Measurements from ENCODE around the gene CPOX.

CPOX gene

DNA sequence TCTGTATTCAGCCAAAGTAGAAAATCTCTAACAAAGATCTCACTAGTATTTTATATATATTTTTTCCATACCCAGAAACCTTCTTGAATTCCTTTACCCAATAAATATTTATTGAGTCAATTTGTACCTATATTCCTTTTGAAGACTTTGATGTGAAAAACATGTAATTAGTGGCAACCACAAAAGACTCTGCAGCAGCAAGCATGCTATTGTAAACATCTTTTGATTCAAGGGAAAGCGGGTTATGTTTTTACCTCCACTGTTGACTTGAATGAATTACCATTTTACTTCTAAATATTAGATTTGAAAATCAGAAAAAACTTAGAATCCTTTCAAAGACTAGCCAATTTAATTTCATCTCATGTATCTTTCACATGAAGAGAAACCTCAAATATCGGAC is 59.2 kb downstream of the CPOX start:
- DNase-seq: no peak

DNA sequence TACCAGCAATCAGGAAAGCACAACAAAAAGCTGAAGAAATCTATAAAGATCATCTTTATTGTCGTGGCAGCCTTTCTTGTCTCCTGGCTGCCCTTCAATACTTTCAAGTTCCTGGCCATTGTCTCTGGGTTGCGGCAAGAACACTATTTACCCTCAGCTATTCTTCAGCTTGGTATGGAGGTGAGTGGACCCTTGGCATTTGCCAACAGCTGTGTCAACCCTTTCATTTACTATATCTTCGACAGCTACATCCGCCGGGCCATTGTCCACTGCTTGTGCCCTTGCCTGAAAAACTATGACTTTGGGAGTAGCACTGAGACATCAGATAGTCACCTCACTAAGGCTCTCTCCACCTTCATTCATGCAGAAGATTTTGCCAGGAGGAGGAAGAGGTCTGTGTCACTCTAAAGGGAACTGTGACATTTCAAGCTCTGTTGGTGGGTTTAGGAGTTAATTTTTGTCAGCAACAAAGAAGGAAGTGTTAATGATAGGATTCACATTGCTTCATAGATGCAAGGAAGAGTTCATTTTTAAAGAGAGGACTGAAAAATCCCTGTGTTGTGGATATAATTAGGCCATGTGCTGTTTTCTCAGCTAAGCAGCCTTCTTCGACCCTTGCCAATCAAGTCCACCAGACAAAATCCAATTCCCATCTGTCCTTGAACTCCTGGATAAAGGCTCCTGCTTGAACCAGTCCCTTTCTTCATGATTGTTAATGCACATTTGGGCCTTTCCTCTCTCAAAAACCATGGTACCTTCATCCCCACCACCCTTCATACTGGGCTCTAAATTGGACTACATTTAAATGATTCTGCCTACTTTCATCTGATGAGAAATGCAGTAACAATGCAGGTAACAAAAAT is 60.5 kb downstream of the CPOX start:
- no peak for DNase-seq

DNA sequence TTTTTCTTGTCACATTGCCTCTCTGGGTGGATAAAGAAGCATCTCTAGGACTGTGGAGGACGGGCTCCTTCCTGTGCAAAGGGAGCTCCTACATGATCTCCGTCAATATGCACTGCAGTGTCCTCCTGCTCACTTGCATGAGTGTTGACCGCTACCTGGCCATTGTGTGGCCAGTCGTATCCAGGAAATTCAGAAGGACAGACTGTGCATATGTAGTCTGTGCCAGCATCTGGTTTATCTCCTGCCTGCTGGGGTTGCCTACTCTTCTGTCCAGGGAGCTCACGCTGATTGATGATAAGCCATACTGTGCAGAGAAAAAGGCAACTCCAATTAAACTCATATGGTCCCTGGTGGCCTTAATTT is 61.2 kb downstream of the CPOX start:
- no peak for DNase-seq

DNA sequence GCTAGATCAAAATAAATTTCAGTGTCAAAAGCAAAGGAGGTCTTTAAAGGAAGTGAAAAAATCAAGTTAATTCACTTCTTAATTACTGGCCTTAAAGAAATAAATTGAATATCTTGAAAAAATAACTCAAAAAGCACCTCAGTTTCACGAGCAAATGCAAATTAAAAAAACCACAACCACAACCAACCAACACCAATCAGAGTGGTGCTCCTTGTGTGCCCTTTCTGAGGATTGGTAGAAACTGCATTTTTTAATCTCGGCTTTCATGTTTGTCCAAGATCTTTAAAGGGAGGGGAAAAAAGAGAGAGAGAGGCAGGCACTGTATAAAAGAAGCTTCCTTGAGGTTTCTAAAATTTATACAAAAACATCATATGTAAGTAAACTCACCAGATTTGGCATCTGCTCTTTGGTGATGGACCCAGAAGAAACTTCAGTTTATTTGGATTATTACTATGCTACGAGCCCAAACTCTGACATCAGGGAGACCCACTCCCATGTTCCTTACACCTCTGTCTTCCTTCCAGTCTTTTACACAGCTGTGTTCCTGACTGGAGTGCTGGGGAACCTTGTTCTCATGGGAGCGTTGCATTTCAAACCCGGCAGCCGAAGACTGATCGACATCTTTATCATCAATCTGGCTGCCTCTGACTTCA is 61.7 kb downstream of the CPOX start, which contains the start of gene GPR15:
GPR15 (plus strand) TSS at position 357 of the 653 bp plus-strand sequence; CDS start at position 413, 56 bp downstream.
- DNase-seq: no peak

DNA sequence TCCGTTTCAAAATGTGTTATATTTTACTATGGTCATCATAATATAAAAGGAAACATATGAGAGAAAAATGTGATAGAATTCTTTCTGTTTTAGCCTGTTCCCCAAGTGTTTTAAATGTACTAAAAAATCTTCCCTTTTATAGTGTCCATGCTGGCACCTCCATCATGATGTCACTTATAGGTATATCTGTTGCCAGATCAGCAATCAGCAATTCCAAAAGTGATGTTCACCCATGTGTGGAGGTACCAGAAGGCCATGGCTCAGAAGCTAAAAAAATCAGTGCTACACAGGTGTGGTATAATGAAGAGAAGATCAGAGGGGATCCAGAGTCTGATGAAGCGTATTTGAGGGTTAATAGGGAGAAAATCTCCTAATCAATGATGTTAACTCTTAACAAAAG is 62.7 kb downstream of the CPOX start:
- DNase-seq: no peak

DNA sequence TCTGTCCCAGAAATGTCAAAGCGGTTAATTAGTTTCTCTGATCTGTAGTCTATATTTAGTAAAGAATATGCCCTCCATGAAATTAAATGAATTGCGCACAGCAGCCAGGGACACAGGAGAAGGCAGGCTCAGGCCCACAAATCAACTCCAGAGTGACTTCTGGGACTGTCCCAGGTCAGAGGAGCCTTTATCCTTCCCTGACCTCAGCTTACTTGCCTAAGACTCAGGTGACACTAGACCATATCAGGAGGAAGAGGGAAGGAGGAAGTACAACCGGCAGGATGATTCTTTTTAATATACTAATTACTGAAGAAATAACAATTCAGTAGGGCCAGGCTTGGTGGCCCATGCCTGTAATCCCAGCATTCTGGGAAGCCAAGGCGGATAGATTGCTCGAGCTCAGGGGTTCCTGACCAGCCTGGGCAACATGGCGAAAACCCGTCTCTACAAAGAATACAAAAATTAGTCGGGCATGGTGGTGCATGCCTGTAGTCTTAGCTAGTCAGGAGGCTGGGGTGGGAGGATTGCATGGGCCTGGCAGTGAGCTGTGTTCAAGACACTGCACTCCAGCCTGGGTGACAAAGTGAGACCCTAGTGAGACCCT is 63.5 kb downstream of the CPOX start:
- DNase-seq: no peak

Measured in activated effector memory CD4-positive, alpha-beta T cell treated with anti-CD3 and anti-CD28 coated beads, Interleukin-2, amount 50 U/mL, for 16 hours (primary cell).